22Rv1 (cell line): Measurements from ENCODE around the gene COL2A1.
A peak's percentile ranks its signal among the peaks of the same experiment; 100 is the strongest.

Source experiments
- ZFX ChIP-seq: fragments of 450-650 bp; IDR thresholded peaks from 2 replicates; pipeline ENCODE4 v1.6.1; 2017; ENCODE audit warnings: antibody characterized with exemption, borderline replicate concordance
- TF ChIP-seq, protein P1 (sequence below): fragments of 450-650 bp; IDR thresholded peaks from 2 replicates; pipeline ENCODE4 v1.5.1; 2017; ENCODE audit warnings: mild to moderate bottlenecking

- TF ChIP-seq, protein P1, sequence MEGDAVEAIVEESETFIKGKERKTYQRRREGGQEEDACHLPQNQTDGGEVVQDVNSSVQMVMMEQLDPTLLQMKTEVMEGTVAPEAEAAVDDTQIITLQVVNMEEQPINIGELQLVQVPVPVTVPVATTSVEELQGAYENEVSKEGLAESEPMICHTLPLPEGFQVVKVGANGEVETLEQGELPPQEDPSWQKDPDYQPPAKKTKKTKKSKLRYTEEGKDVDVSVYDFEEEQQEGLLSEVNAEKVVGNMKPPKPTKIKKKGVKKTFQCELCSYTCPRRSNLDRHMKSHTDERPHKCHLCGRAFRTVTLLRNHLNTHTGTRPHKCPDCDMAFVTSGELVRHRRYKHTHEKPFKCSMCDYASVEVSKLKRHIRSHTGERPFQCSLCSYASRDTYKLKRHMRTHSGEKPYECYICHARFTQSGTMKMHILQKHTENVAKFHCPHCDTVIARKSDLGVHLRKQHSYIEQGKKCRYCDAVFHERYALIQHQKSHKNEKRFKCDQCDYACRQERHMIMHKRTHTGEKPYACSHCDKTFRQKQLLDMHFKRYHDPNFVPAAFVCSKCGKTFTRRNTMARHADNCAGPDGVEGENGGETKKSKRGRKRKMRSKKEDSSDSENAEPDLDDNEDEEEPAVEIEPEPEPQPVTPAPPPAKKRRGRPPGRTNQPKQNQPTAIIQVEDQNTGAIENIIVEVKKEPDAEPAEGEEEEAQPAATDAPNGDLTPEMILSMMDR, result peak; percentile 72
- no peak for TF ChIP-seq ZFX
Observed at GRCh38 chr12:47941871-47942613, 62.2 kb downstream of the COL2A1 start.
